Activated naive CD4-positive, alpha-beta T cell treated with anti-CD3 and anti-CD28 coated beads, Interleukin-2, amount 50 U/mL, for 72 hours (primary cell): ENCODE data around the gene DSG3. TPM values are rescaled to one million over a fixed set of nuclear protein-coding genes. Genes with fewer than 3 reads are reported as not detected.

Experiments used
- total RNA-seq, 2 donors: library from RNA; stranded (reverse); gene quantifications; one replicate each; pipeline ENCODE4 v1.2.3, GENCODE V29; 2022

Gene DSG3
- total RNA-seq, 2 donors from 2014 or later: not detected

Other genes with a start within 250 kb of the DSG3 start
- not detected for gene DSG1, start 129.6 kb upstream of the DSG3 start, total RNA-seq
- gene DSG4, start 71.0 kb upstream of the DSG3 start, total RNA-seq: not detected
- gene DSG2, start 50.4 kb downstream of the DSG3 start, total RNA-seq: under 1 TPM; 0.23 to 0.82 TPM
- gene TTR, start 144.1 kb downstream of the DSG3 start, total RNA-seq: not detected
- gene B4GALT6, start 236.8 kb downstream of the DSG3 start, total RNA-seq: 1 to 10 TPM in 1 of 2 donors, under 1 TPM in 1; 0.64 to 7.7 TPM